Nephron (organoid): ENCODE data around the gene SLC25A39.

ENCODE experiments used
- H3K27ac Mint-ChIP-seq, 3 experiments: 2 replicates each; pipeline ENCODE4 v1.8.0; 2020; ENCODE audit warnings: mixed read lengths in 3 of 3, mild to moderate bottlenecking in 2 of 3, moderate library complexity in 1 of 3
- H3K27me3 Mint-ChIP-seq: 2 replicates; pipeline ENCODE4 v1.8.0; 2021; ENCODE audit warnings: low read depth, mild to moderate bottlenecking, moderate library complexity, mixed read lengths
- H3K36me3 Mint-ChIP-seq: 2 replicates; pipeline ENCODE4 v1.8.0; 2020; ENCODE audit warnings: low read depth, mixed read lengths
- H3K4me1 Mint-ChIP-seq: 2 replicates; pipeline ENCODE4 v1.8.0; 2020; ENCODE audit warnings: mixed read lengths
- H3K4me3 Mint-ChIP-seq, 3 experiments: 2 replicates each; pipeline ENCODE4 v1.8.0; 2020; ENCODE audit warnings: mild to moderate bottlenecking in 3 of 3, mixed read lengths in 3 of 3, moderate library complexity in 2 of 3
- H3K9me3 Mint-ChIP-seq: 2 replicates; pipeline ENCODE4 v1.8.0; 2020; ENCODE audit warnings: mixed read lengths
- TF ChIP-seq, protein P1 (sequence below), 3 experiments: fragments of 200-600 bp; sonication (generic); IDR thresholded peaks; one replicate each; pipeline ENCODE4 v1.5.0; 2021; ENCODE audit warnings: antibody characterized with exemption in 3 of 3; ENCODE audit not compliant: unreplicated experiment in 3 of 3

Gene SLC25A39

DNA sequence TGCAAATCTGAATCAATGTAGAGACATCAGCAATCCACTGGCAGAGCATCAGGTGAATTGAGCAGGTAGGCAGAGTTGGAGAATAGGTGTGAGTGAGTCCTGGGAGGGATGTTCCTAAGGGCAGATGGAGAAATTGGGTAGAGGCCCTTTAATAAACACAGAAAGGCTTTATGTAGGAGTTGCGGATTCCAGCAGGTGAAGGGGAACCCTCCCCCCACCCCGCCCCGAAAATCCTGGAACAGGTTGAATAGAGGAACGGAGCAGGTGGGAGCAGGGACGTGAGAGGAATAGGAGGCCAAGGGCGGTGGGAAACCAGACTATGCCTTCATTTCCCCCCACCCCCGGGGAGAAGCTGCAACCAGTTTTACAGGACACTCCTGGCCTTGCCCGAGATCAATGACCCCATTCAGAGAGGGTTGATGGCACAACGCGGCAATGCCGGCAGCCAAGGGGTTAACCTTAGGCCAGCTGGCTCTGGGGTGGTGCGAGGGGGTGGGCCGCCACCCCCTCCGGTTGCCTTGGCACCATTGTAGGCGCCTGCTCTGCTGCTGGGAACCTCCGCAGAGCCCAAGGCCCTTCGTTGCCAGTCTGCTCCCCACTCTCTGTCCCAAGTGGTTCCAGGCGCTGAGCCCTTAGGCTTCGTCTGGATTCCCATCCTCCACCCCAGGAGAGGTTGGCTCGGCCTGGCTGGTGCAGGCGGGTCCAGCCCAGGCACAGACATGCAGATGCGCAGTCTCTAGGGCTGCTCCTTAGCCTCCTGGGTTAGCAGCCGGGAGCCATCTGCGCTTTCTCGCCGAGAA is 17.0 kb downstream of the SLC25A39 start:
- H3K9me3 Mint-ChIP-seq, result no peaks in the 10 kb centered on the region
- H3K36me3 Mint-ChIP-seq, result no peaks in the 10 kb centered on the region
- H3K4me1 Mint-ChIP-seq, result peaks cover 8% of the 10 kb centered on the region
- H3K27me3 Mint-ChIP-seq, result peaks cover 39% of the 10 kb centered on the region
- H3K27ac Mint-ChIP-seq, result peak overlapping the region in 1 of 3 experiments; percentile 40
- H3K4me3 Mint-ChIP-seq, result peak overlapping the region; percentile 69 to 77 (median 77)
- TF ChIP-seq, protein P1, sequence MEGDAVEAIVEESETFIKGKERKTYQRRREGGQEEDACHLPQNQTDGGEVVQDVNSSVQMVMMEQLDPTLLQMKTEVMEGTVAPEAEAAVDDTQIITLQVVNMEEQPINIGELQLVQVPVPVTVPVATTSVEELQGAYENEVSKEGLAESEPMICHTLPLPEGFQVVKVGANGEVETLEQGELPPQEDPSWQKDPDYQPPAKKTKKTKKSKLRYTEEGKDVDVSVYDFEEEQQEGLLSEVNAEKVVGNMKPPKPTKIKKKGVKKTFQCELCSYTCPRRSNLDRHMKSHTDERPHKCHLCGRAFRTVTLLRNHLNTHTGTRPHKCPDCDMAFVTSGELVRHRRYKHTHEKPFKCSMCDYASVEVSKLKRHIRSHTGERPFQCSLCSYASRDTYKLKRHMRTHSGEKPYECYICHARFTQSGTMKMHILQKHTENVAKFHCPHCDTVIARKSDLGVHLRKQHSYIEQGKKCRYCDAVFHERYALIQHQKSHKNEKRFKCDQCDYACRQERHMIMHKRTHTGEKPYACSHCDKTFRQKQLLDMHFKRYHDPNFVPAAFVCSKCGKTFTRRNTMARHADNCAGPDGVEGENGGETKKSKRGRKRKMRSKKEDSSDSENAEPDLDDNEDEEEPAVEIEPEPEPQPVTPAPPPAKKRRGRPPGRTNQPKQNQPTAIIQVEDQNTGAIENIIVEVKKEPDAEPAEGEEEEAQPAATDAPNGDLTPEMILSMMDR (IDR thresholded peaks at IDR 0.05; ENCODE audit: unreplicated experiment in 3 of 3), result no peak

- Mint-ChIP-seq H3K4me1 (peaks cover 8% of the 10 kb centered on the region), H3K36me3 (no peaks in the 10 kb centered on the region), H3K27me3 (peaks cover 25% of the 10 kb centered on the region), H3K9me3 (no peaks in the 10 kb centered on the region), H3K27ac (no peak overlapping the region), H3K4me3 (no peak overlapping the region)
- TF ChIP-seq, protein P1 (IDR thresholded peaks at IDR 0.05; ENCODE audit: unreplicated experiment in 3 of 3), result no peak
Observed at GRCh38 chr17:44304651-44305050, 20.0 kb downstream of the SLC25A39 start.

GRCh38 chr17:44297975-44298374 is 26.6 kb downstream of the SLC25A39 start:
- H3K27me3 Mint-ChIP-seq, result peaks cover 17% of the 10 kb centered on the region
- TF ChIP-seq, protein P1 (IDR thresholded peaks at IDR 0.05; ENCODE audit: unreplicated experiment in 3 of 3), result no peak
- H3K27ac Mint-ChIP-seq, result no peak overlapping the region
- no peaks in the 10 kb centered on the region for H3K36me3 Mint-ChIP-seq
- H3K9me3 Mint-ChIP-seq, result no peaks in the 10 kb centered on the region
- no peak overlapping the region for H3K4me3 Mint-ChIP-seq
- no peaks in the 10 kb centered on the region for H3K4me1 Mint-ChIP-seq

- Mint-ChIP-seq H3K9me3 (no peaks in the 10 kb centered on the region), H3K27ac (no peak overlapping the region), H3K4me3 (no peak overlapping the region), H3K27me3 (peaks cover 24% of the 10 kb centered on the region), H3K4me1 (no peaks in the 10 kb centered on the region), H3K36me3 (no peaks in the 10 kb centered on the region)
- TF ChIP-seq, protein P1 (IDR thresholded peaks at IDR 0.05; ENCODE audit: unreplicated experiment in 3 of 3), result no peak
Observed at GRCh38 chr17:44293509-44294226, 31.0 kb downstream of the SLC25A39 start.

GRCh38 chr17:44287651-44288050 is 37.0 kb downstream of the SLC25A39 start:
- Mint-ChIP-seq H3K27ac (no peak overlapping the region), H3K9me3 (no peaks in the 10 kb centered on the region), H3K4me3 (no peak overlapping the region), H3K4me1 (no peaks in the 10 kb centered on the region), H3K27me3 (peaks cover 16% of the 10 kb centered on the region), H3K36me3 (no peaks in the 10 kb centered on the region)
- TF ChIP-seq, protein P1 (IDR thresholded peaks at IDR 0.05; ENCODE audit: unreplicated experiment in 3 of 3), result no peak
